HEK293 (cell line): ENCODE measurements around the gene KIDINS220.

Source experiments
- REPIN1 ChIP-seq: fragments of 450-650 bp; formaldehyde crosslinking; IDR thresholded peaks from 2 replicates; pipeline ENCODE4 v1.5.1; 2017; ENCODE audit warnings: missing biosample characterization, missing genetic modification characterization, low read depth
- ZBTB17 ChIP-seq: fragments of 450-650 bp; formaldehyde crosslinking; IDR thresholded peaks from 2 replicates; pipeline ENCODE4 v1.5.1; 2016; ENCODE audit warnings: missing biosample characterization, missing genetic modification characterization
- ZBTB7A ChIP-seq: fragments of 450-650 bp; formaldehyde crosslinking; IDR thresholded peaks from 2 replicates; pipeline ENCODE4 v1.5.1; 2016; ENCODE audit warnings: low read depth, missing biosample characterization, missing genetic modification characterization
- ZNF654 ChIP-seq: fragments of 450-650 bp; formaldehyde crosslinking; IDR thresholded peaks from 2 replicates; pipeline ENCODE4 v1.5.1; 2016; ENCODE audit warnings: low read depth, missing biosample characterization, missing genetic modification characterization
- TF ChIP-seq, protein P1 (sequence below): sonication (generic); formaldehyde crosslinking; IDR thresholded peaks from 2 replicates; pipeline ENCODE4 v1.8.1; 2022; ENCODE audit warnings: mild to moderate bottlenecking, moderate library complexity, missing genetic modification reagents
- TF ChIP-seq, protein P2 (sequence below): fragments of 450-650 bp; formaldehyde crosslinking; IDR thresholded peaks from 2 replicates; pipeline ENCODE4 v1.5.1; 2016; ENCODE audit warnings: missing biosample characterization, missing genetic modification characterization, low read depth
- TF ChIP-seq, protein P3 (sequence below): fragments of 450-650 bp; formaldehyde crosslinking; IDR thresholded peaks from 2 replicates; pipeline ENCODE4 v1.5.1; 2016; ENCODE audit warnings: missing biosample characterization, missing genetic modification characterization
- TF ChIP-seq, protein P4 (sequence below): fragments of 450-650 bp; formaldehyde crosslinking; IDR thresholded peaks from 2 replicates; pipeline ENCODE4 v1.5.1; 2016; ENCODE audit warnings: missing biosample characterization, missing genetic modification characterization

DNA sequence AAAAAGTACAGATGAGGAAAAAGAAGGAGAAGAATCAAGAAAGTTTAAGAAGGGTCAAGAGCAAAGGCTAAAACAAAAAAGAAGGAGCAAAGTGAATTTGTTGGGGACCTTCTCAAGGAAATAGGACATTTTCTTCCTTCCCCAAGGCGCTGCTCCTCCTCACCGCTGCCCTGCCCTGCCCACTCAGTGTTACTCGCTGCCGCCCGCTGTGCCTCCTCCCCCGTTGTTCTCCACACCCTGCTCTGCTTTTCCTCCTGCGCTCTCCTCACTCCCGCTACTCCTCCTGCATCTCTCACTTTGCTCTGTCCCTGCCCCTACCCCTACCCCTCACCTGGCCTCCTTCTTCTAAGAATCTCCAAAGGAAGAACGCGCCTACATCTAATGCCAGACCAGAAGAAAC lies 104.8 kb downstream of the KIDINS220 start:
- TF ChIP-seq, protein P1, sequence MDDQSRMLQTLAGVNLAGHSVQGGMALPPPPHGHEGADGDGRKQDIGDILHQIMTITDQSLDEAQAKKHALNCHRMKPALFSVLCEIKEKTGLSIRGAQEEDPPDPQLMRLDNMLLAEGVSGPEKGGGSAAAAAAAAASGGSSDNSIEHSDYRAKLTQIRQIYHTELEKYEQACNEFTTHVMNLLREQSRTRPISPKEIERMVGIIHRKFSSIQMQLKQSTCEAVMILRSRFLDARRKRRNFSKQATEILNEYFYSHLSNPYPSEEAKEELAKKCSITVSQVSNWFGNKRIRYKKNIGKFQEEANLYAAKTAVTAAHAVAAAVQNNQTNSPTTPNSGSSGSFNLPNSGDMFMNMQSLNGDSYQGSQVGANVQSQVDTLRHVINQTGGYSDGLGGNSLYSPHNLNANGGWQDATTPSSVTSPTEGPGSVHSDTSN (CRISPR knock-in tag): no peak
- no peak for TF ChIP-seq ZNF654
- TF ChIP-seq, protein P2, sequence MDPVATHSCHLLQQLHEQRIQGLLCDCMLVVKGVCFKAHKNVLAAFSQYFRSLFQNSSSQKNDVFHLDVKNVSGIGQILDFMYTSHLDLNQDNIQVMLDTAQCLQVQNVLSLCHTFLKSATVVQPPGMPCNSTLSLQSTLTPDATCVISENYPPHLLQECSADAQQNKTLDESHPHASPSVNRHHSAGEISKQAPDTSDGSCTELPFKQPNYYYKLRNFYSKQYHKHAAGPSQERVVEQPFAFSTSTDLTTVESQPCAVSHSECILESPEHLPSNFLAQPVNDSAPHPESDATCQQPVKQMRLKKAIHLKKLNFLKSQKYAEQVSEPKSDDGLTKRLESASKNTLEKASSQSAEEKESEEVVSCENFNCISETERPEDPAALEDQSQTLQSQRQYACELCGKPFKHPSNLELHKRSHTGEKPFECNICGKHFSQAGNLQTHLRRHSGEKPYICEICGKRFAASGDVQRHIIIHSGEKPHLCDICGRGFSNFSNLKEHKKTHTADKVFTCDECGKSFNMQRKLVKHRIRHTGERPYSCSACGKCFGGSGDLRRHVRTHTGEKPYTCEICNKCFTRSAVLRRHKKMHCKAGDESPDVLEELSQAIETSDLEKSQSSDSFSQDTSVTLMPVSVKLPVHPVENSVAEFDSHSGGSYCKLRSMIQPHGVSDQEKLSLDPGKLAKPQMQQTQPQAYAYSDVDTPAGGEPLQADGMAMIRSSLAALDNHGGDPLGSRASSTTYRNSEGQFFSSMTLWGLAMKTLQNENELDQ (tag by site-specific recombination): no peak
- TF ChIP-seq ZBTB7A (tag by site-specific recombination): no peak
- TF ChIP-seq, protein P3, sequence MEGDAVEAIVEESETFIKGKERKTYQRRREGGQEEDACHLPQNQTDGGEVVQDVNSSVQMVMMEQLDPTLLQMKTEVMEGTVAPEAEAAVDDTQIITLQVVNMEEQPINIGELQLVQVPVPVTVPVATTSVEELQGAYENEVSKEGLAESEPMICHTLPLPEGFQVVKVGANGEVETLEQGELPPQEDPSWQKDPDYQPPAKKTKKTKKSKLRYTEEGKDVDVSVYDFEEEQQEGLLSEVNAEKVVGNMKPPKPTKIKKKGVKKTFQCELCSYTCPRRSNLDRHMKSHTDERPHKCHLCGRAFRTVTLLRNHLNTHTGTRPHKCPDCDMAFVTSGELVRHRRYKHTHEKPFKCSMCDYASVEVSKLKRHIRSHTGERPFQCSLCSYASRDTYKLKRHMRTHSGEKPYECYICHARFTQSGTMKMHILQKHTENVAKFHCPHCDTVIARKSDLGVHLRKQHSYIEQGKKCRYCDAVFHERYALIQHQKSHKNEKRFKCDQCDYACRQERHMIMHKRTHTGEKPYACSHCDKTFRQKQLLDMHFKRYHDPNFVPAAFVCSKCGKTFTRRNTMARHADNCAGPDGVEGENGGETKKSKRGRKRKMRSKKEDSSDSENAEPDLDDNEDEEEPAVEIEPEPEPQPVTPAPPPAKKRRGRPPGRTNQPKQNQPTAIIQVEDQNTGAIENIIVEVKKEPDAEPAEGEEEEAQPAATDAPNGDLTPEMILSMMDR: no peak
- TF ChIP-seq, protein P4, sequence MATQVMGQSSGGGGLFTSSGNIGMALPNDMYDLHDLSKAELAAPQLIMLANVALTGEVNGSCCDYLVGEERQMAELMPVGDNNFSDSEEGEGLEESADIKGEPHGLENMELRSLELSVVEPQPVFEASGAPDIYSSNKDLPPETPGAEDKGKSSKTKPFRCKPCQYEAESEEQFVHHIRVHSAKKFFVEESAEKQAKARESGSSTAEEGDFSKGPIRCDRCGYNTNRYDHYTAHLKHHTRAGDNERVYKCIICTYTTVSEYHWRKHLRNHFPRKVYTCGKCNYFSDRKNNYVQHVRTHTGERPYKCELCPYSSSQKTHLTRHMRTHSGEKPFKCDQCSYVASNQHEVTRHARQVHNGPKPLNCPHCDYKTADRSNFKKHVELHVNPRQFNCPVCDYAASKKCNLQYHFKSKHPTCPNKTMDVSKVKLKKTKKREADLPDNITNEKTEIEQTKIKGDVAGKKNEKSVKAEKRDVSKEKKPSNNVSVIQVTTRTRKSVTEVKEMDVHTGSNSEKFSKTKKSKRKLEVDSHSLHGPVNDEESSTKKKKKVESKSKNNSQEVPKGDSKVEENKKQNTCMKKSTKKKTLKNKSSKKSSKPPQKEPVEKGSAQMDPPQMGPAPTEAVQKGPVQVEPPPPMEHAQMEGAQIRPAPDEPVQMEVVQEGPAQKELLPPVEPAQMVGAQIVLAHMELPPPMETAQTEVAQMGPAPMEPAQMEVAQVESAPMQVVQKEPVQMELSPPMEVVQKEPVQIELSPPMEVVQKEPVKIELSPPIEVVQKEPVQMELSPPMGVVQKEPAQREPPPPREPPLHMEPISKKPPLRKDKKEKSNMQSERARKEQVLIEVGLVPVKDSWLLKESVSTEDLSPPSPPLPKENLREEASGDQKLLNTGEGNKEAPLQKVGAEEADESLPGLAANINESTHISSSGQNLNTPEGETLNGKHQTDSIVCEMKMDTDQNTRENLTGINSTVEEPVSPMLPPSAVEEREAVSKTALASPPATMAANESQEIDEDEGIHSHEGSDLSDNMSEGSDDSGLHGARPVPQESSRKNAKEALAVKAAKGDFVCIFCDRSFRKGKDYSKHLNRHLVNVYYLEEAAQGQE (tag by site-specific recombination): no peak
- no peak for TF ChIP-seq REPIN1
- TF ChIP-seq ZBTB17: no peak
